GM21367 (cell line): ENCODE results near the gene CCDC159.
"Not testable (repeated sequence)": the region's sequence is repeated elsewhere in the genome, so short reads cannot be mapped to it uniquely, and the experiment has no call there.

Experiments
- ATAC-seq: cut with Tn5 transposase; IDR thresholded peaks from one replicate; pipeline ENCODE4 v1.9.1; 2021; ENCODE audit not compliant: unreplicated experiment

CCDC159 gene

GRCh38 chr19:11364296-11364904 is 18.1 kb downstream of the CCDC159 start:
- no peak for ATAC-seq

GRCh38 chr19:11364935-11365334 is 18.6 kb downstream of the CCDC159 start:
- ATAC-seq: no peak

- ATAC-seq: no peak
Observed at GRCh38 chr19:11365557-11366117, 19.3 kb downstream of the CCDC159 start.

- ATAC-seq: no peak
Observed at GRCh38 chr19:11367528-11367927, 21.2 kb downstream of the CCDC159 start.

GRCh38 chr19:11370744-11371143 is 24.4 kb downstream of the CCDC159 start:
- no peak for ATAC-seq

- ATAC-seq: no peak
Observed at GRCh38 chr19:11373166-11373884, 27.0 kb downstream of the CCDC159 start.

- no peak for ATAC-seq
Observed at GRCh38 chr19:11373885-11374432, 27.6 kb downstream of the CCDC159 start.

GRCh38 chr19:11374433-11375142 is 28.3 kb downstream of the CCDC159 start, which contains the start of gene SWSAP1:
TSS of gene SWSAP1 (plus strand) at chr19:11374666. CDS start at chr19:11374681, 15 bp downstream.
- peak; percentile 78 for ATAC-seq

- ATAC-seq: no peak
Observed at GRCh38 chr19:11375143-11375948, 29.0 kb downstream of the CCDC159 start.

GRCh38 chr19:11377237-11377636 is 30.9 kb downstream of the CCDC159 start:
- ATAC-seq: no peak

- no peak for ATAC-seq
Observed at GRCh38 chr19:11377756-11378155, 31.4 kb downstream of the CCDC159 start.

- no peak for ATAC-seq
Observed at GRCh38 chr19:11378319-11379189, 32.2 kb downstream of the CCDC159 start.

- ATAC-seq: not testable (repeated sequence)
Observed at GRCh38 chr19:11379269-11379845, 33.0 kb downstream of the CCDC159 start.

- no peak for ATAC-seq
Observed at GRCh38 chr19:11379857-11380350, 33.6 kb downstream of the CCDC159 start.

GRCh38 chr19:11380653-11381537 is 34.6 kb downstream of the CCDC159 start:
- ATAC-seq: peak; percentile 50

- no peak for ATAC-seq
Observed at GRCh38 chr19:11382898-11383705, 36.8 kb downstream of the CCDC159 start.

- no peak for ATAC-seq
Observed at GRCh38 chr19:11383706-11384048, 37.4 kb downstream of the CCDC159 start.
